ENCODE results near the gene ARPP21. TPM values are rescaled to one million over a fixed set of nuclear protein-coding genes. Genes with fewer than 3 reads are reported as not detected.

ARPP21 gene
- polyA plus RNA-seq, 1 donor from 2014 or later = 12.8 TPM

- H3F3A ChIP-seq (ENCODE audit: insufficient read depth, low read length, poor library complexity, severe bottlenecking) = no peaks in the 10 kb centered on the region
- no peaks in the 10 kb centered on the region for H3K9me2 ChIP-seq (ENCODE audit: insufficient read depth, low read length)
- H3K9ac ChIP-seq (ENCODE audit: low read length) = no peak overlapping the region
- no peak overlapping the region for H3K4me3 ChIP-seq (ENCODE audit: low read length)
- H3K27me3 ChIP-seq (ENCODE audit: insufficient read depth, low read depth, low read length) = no peaks in the 10 kb centered on the region
- H3K27ac ChIP-seq (ENCODE audit: low read length) = no peak overlapping the region
- no peaks in the 10 kb centered on the region for H3K9me3 ChIP-seq (ENCODE audit: low read length)
- H4K20me1 ChIP-seq (ENCODE audit: insufficient read depth) = no peaks in the 10 kb centered on the region
- H3K79me2 ChIP-seq (replicated peaks; ENCODE audit: insufficient read depth, low read length) = no peaks in the 10 kb centered on the region
- no peaks in the 10 kb centered on the region for H3K36me3 ChIP-seq (ENCODE audit: insufficient read depth, low read length)
- no peak for TF ChIP-seq EZH2 (IDR thresholded peaks at IDR 0.05; ENCODE audit: borderline replicate concordance, insufficient read depth, low read length, poor library complexity, severe bottlenecking)
- TF ChIP-seq RAD21 (conservative IDR thresholded peaks at IDR 0.05) = no peak
- TF ChIP-seq SMC3 (conservative IDR thresholded peaks at IDR 0.05; ENCODE audit: poor library complexity) = no peak
- TF ChIP-seq MXI1 (conservative IDR thresholded peaks at IDR 0.05; ENCODE audit: poor library complexity, severe bottlenecking) = no peak
- no peak for TF ChIP-seq TAF1 (IDR thresholded peaks at IDR 0.05; ENCODE audit: low read depth)
- no peak for TF ChIP-seq EP300 (conservative IDR thresholded peaks at IDR 0.05; ENCODE audit: poor library complexity, severe bottlenecking)
- TF ChIP-seq POLR2AphosphoS5 (IDR thresholded peaks at IDR 0.05) = no peak
- no peak for TF ChIP-seq CTCF (IDR thresholded peaks at IDR 0.05; ENCODE audit: poor library complexity, severe bottlenecking)
- TF ChIP-seq REST (IDR thresholded peaks at IDR 0.05; ENCODE audit: borderline replicate concordance) = no peak
- H2AFZ ChIP-seq (ENCODE audit: low read depth, low read length) = no peak overlapping the region
- no peak overlapping the region for H3K4me2 ChIP-seq (ENCODE audit: low read length)
Measured at GRCh38 chr3:35773417-35773816, 134.1 kb downstream of the ARPP21 start.

GRCh38 chr3:35776346-35776745 is 137.0 kb downstream of the ARPP21 start:
- Histone ChIP-seq H3K9me2 (ENCODE audit: insufficient read depth, low read length) (no peaks in the 10 kb centered on the region), H2AFZ (ENCODE audit: low read depth, low read length) (no peak overlapping the region), H3K36me3 (ENCODE audit: insufficient read depth, low read length) (no peaks in the 10 kb centered on the region), H3K79me2 (replicated peaks; ENCODE audit: insufficient read depth, low read length) (no peaks in the 10 kb centered on the region), H3K4me3 (ENCODE audit: low read length) (no peak overlapping the region), H3K9me3 (ENCODE audit: low read length) (no peaks in the 10 kb centered on the region), H3F3A (ENCODE audit: insufficient read depth, low read length, poor library complexity, severe bottlenecking) (no peaks in the 10 kb centered on the region), H3K27me3 (ENCODE audit: insufficient read depth, low read depth, low read length) (no peaks in the 10 kb centered on the region), H3K27ac (ENCODE audit: low read length) (no peak overlapping the region), H3K9ac (ENCODE audit: low read length) (no peak overlapping the region), H4K20me1 (ENCODE audit: insufficient read depth) (no peaks in the 10 kb centered on the region), H3K4me2 (ENCODE audit: low read length) (no peak overlapping the region)
- TF ChIP-seq CTCF (IDR thresholded peaks at IDR 0.05; ENCODE audit: poor library complexity, severe bottlenecking) (no peak), TAF1 (IDR thresholded peaks at IDR 0.05; ENCODE audit: low read depth) (no peak), SMC3 (conservative IDR thresholded peaks at IDR 0.05; ENCODE audit: poor library complexity) (no peak), EP300 (conservative IDR thresholded peaks at IDR 0.05; ENCODE audit: poor library complexity, severe bottlenecking) (no peak), EZH2 (IDR thresholded peaks at IDR 0.05; ENCODE audit: borderline replicate concordance, insufficient read depth, low read length, poor library complexity, severe bottlenecking) (no peak), POLR2AphosphoS5 (IDR thresholded peaks at IDR 0.05) (no peak), REST (IDR thresholded peaks at IDR 0.05; ENCODE audit: borderline replicate concordance) (no peak), RAD21 (conservative IDR thresholded peaks at IDR 0.05) (no peak)

All from neural cell (in vitro differentiated cells).